HG03025 (cell line): Measurements from ENCODE around the gene CRYL1.
"Not testable (repeated sequence)": the region's sequence is repeated elsewhere in the genome, so short reads cannot be mapped to it uniquely, and the experiment has no call there.

Source experiments
- ATAC-seq: cut with Tn5 transposase; IDR thresholded peaks from one replicate; pipeline ENCODE4 v1.9.1; 2021; ENCODE audit warnings: mild to moderate bottlenecking, moderate library complexity; ENCODE audit not compliant: unreplicated experiment, low FRiP score

Gene CRYL1

GRCh38 chr13:20462533-20462915, 63.1 kb downstream of the CRYL1 start:
- ATAC-seq: no peak

GRCh38 chr13:20461860-20462532, 63.7 kb downstream of the CRYL1 start:
- ATAC-seq: no peak

- ATAC-seq: no peak
Observed at GRCh38 chr13:20461481-20461859, 64.2 kb downstream of the CRYL1 start.

- ATAC-seq: no peak
Observed at GRCh38 chr13:20460761-20461160, 64.9 kb downstream of the CRYL1 start.

- no peak for ATAC-seq
Observed at GRCh38 chr13:20457670-20458069, 68.0 kb downstream of the CRYL1 start.

DNA sequence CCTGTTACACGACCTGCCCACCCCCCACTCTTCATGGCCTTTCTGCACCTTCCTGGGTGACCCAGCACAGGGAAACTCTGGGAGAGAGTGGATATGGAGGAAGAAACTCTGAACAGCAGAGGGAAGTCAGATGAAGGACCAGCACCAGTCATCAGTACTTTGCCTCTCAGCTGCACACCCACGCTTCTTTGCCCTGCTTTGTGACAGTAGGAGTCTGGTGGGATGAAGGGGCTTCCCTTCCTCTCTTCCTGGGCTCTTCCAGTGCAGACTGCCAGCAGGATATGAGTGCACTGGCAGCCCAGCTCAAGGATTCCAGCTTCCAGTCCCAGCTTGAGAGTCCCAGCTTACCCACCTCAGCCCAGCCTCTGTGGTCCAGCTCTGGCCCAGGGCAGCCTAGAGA, 68.9 kb downstream of the CRYL1 start:
- no peak for ATAC-seq

DNA sequence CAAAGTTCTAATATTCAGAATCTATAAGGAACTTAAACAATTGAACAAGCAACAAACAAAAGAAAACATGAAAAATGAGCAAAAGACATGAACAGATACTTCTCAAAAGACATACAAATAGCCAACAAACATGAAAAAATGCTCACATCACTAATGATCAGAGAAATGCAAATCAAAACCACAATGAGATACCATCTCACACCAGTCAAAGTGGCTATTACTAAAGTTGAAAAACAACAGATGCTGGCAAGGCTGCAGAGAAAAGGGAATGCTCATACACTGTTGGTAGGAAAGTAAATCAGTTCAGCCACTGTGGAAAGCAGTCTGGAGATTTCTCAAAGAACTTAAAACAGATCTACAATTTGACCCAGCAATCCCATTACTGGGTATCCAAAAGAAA, 74.3 kb downstream of the CRYL1 start:
- no peak for ATAC-seq

DNA sequence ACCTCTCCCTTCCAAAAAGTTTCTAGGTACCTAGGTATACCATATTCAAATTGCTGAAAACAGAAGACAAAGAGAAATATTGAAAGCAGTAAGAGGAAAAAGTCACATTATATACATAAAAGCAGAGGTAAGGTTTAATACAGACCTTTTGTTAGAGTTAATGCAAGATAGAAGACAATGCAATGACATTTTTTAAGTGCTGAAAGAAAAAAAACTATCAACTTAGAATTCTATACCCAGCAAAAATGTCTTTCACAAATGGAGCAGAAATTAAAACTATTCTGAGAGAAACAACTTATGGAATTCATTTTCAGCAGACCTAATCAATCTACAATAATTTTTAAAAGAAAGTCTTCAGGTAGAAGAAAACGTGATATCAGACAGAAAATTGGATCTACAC, 77.2 kb downstream of the CRYL1 start:
- ATAC-seq: no peak

DNA sequence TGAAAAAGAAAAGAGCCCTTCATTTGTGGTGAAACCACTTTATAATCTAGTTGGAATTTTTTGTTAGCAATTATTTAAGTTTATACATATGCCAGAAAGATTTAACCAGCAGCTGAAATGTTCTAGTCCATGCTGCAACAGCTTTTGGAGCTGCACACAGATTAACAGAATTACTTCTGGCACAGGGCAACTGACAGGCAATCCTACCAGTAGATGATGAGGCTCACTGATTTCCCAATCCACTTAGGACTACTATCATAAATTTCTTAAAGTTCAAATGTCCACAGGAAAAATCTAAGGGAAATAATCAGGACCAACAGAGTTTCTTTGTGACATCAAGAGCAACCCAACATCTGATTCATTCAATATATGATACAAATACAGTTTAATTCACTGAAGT, 78.8 kb downstream of the CRYL1 start:
- no peak for ATAC-seq

DNA sequence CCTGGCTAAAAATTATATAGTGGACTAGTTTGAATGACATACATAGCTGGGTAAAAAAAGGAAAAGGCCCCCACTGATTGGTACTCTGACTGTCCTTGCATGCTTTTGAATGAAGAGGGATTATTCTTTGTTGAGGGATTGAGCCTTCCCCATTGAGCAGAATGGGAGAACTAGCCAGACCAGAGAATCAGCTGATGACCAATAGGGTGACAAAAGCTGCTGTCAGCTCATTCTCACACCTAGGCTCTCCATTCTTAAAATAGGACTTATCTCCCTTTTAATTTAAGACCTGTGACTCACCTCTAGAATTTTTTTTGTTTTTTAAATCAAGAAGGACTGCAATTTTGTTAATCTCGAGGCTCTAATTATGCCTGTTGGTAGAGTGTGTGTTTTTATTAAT, 79.3 kb downstream of the CRYL1 start:
- ATAC-seq: no peak

- no peak for ATAC-seq
Observed at GRCh38 chr13:20442798-20443381, 82.8 kb downstream of the CRYL1 start.

DNA sequence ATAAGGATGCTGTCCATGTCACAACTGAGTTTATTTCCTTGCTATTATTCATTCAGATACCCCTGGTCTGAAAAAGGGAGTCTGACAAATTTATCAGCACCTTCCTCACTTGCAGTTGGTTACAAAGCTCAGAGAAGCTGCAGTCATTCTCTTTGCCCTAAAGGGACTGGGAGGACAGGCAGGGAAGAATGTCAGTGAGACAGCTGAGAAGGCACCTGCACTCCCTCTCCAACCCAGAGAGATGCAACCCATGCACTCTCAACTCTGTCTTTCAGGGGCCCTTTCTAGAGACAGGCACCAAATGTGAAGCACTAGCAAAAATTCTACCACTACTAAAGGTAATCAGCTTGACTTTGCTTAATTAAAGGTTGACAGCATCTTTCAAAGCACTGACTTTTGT, 83.3 kb downstream of the CRYL1 start:
- ATAC-seq: no peak

DNA sequence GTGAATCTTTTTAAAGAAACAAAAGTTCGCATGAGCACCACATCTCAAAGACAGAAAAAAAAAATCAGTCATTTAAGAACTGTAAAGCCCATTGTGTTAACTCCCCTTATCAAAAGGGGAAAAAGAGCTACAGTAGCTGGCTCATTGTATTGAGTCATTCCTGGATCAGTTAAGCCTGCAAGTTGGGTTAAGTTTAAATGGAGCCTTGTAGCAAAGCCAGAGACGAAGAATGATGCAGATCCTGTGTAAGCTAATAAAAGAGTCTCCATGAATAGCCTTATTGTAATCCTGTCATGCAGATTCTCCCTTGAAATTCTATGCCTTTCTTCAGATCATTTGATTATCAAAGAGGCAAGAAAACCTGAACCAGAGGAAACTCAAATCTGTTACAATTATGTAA, 83.8 kb downstream of the CRYL1 start:
- no peak for ATAC-seq

GRCh38 chr13:20441056-20441455, 84.6 kb downstream of the CRYL1 start:
- no peak for ATAC-seq

DNA sequence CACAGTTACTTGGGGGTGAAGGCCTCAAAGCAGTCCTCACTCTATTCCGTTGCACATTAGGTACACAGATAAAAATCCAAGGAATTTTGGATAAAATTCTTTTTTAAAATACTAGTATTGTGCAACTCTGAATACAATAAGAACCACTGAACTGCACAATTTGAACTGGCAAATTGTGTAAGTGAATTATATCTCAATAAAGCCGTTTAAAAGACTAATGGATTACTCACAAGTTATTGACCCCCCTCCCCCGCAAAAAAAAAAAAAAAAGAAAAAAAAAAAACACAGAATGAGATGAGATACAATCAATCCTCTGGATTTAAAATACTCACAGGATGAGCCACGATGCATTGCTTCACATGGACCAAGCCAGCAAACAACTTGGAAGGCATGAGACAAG, 86.4 kb downstream of the CRYL1 start:
- no peak for ATAC-seq

GRCh38 chr13:20438801-20439200, 86.9 kb downstream of the CRYL1 start:
- ATAC-seq: no peak

- no peak for ATAC-seq
Observed at GRCh38 chr13:20436505-20436904, 89.2 kb downstream of the CRYL1 start.

- ATAC-seq: no peak
Observed at GRCh38 chr13:20435616-20436368, 89.9 kb downstream of the CRYL1 start.

GRCh38 chr13:20434210-20434609, 91.4 kb downstream of the CRYL1 start:
- ATAC-seq: not testable (repeated sequence)

DNA sequence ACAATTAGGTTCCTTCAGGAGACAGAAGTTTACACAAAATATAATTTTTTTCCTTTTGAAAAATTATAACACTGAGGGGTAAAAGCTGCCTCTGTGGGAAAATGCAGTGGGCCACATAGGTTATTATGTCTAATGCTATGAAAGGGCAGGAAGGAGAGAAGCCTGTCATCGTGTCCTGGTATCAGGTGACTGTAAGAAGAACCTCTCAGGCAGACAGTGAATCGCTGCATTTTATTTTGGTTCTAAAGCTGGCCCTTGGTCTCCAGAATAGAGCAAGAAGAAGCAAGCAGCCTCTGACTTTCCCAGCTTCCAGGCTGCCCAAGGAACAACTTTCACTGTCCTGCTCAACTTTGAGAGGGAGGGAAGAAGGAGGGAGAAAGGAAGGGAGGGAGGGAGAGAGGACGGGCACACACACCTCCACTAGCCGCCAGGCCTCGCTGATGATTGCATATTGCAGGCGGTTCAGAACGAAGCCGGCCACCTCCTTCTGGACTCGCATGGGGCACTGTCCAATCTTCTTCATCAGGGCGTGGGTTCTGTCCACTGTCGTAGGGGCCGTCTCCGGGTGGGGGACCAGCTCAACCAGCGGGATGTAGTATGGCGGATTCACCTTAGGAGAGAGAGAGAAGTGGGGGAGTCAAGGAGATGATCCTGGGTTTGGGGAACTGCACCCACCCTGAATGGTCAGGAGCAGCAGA, 93.8 kb downstream of the CRYL1 start:
- no peak for ATAC-seq

GRCh38 chr13:20431080-20431479, 94.6 kb downstream of the CRYL1 start:
- ATAC-seq: no peak
